BE2C (cell line): Measurements from ENCODE around the gene ARHGAP22.

ENCODE experiments used
- DNase-seq: peaks from one replicate; pipeline ENCODE4 v3.0.0-alpha.2; 2020
- H3K27me3 ChIP-seq: fragments of 250-450 bp; sonication (Bioruptor Pico); 2 replicates; pipeline ENCODE4 v1.5.1; 2020; ENCODE audit warnings: mild to moderate bottlenecking
- H3K36me3 ChIP-seq: fragments of 250-450 bp; sonication (Bioruptor Pico); 2 replicates; pipeline ENCODE4 v1.5.1; 2020; ENCODE audit warnings: mild to moderate bottlenecking
- H3K4me1 ChIP-seq: fragments of 250-450 bp; sonication (Bioruptor Pico); 2 replicates; pipeline ENCODE4 v1.5.1; 2020
- H3K4me3 ChIP-seq: 2 replicates; pipeline ENCODE4 v1.5.1; 2011; ENCODE audit warnings: low read depth, low read length
- H3K9me3 ChIP-seq: fragments of 250-450 bp; sonication (Bioruptor Pico); 2 replicates; pipeline ENCODE4 v1.5.1; 2020
- TF ChIP-seq, protein P1 (sequence below): IDR thresholded peaks from 2 replicates; pipeline ENCODE4 v1.5.1; 2012; ENCODE audit warnings: mild to moderate bottlenecking, low read depth, low read length

Gene ARHGAP22

DNA sequence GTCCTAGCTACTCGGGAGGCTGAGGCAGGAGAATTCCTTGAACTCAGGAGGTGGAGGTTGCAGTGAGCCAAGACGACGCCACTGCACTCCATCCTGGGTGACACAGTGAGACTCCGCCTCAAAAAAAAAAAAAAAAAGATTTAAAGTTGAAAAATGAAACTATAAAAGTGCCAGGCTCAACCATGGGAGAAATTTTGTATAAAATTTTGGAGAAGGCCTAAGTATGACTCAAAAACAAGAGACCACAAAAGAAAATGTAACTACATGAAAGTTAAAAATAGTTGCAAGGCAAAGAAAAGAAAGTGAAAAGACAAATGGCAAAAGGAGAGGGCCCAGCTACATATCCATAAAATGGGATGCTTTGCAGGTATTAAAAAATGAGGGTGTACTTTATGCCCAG is 104.1 kb downstream of the ARHGAP22 start:
- Histone ChIP-seq H3K27me3 (no peaks in the 10 kb centered on the region), H3K4me1 (no peaks in the 10 kb centered on the region; the same call in 1 of the 2 replicates)

DNA sequence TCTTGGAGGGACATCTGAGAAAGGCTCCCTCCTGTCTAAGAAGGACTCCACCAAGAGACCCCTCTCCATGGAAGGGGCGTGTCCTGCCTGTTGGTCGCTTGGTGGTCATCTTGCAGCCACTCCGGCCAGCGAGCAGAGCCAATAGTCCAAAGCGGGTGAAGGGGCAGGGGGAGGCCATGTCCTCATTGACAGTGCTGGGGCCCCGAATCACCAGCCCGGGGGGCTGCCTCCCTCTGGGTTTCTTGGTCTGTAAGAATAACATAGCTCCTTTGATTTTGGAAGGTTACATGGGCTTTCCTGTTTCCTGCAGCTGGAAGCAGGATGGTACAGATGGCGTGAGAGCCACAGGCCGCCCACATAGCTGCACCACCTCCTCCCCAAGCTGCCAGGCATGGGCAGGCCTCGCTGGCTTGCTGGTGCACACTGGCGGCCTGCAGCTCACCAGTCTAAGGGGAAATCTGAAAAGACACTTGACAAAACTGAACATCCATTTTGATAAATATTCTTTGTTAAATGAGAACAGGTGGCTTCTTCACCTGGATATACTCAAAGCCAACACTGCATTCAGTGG is 105.8 kb downstream of the ARHGAP22 start:
- Histone ChIP-seq H3K27me3 (no peaks in the 10 kb centered on the region), H3K36me3 (no peaks in the 10 kb centered on the region), H3K9me3 (no peaks in the 10 kb centered on the region), H3K4me1 (no peaks in the 10 kb centered on the region), H3K4me3 (no peak overlapping the region)
- no peak for DNase-seq
- TF ChIP-seq, protein P1, sequence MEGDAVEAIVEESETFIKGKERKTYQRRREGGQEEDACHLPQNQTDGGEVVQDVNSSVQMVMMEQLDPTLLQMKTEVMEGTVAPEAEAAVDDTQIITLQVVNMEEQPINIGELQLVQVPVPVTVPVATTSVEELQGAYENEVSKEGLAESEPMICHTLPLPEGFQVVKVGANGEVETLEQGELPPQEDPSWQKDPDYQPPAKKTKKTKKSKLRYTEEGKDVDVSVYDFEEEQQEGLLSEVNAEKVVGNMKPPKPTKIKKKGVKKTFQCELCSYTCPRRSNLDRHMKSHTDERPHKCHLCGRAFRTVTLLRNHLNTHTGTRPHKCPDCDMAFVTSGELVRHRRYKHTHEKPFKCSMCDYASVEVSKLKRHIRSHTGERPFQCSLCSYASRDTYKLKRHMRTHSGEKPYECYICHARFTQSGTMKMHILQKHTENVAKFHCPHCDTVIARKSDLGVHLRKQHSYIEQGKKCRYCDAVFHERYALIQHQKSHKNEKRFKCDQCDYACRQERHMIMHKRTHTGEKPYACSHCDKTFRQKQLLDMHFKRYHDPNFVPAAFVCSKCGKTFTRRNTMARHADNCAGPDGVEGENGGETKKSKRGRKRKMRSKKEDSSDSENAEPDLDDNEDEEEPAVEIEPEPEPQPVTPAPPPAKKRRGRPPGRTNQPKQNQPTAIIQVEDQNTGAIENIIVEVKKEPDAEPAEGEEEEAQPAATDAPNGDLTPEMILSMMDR: no peak

More for the DNA sequence above, 104.1 kb downstream of the ARHGAP22 start:
- Histone ChIP-seq H3K36me3 (no peaks in the 10 kb centered on the region), H3K4me3 (no peak overlapping the region), H3K9me3 (no peaks in the 10 kb centered on the region)
- TF ChIP-seq, protein P1: no peak
- DNase-seq: no peak

DNA sequence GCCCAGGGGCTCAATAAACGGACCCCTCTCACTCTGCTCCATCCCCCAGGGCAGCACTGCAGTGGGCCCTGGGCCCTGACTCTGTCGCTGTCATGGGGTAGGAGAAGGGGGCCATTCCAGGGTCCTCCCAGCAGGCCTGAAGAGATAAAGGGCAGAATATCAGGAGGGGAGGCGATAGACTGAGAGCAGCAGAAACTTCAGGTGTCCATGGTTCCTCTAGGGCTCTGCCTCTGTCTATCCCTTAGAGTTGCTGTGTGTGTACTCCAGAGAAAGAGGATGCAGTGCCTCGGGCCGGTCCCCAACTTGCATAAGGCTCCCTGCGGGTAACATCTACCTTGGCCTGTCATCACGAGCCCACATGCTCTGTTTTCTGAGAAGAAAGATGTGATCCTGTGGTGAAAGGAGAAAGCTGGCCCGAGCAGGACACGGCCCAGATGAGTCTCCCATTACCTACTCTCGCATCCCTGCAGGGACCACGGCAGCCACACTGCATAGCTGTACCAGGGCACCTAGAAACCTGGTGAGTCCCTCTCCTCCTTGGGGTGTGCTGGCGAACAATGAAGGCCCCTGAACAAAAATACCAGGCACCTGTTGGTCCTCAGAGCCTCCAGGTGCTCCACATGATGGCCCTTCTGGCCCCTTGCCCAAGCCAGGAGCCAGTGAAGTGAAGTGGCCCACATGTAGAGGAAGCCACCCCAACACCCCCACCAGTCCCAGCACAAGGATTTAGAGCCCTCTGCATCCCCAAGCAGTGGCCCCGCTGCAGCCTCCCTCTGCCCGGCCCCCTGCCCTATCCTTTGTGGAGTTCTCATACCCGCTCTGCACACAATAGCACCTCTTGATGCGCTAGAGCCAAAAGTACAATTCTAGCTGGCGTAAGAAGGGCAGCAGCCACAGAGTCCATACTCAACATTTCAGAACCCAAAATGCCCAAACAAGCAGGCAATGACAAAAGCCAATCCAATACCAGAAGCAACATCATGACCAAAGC is 106.8 kb downstream of the ARHGAP22 start:
- H3K36me3 ChIP-seq: no peaks in the 10 kb centered on the region
- TF ChIP-seq, protein P1: no peak
- no peak for DNase-seq
- H3K4me1 ChIP-seq: peaks cover 3% of the 10 kb centered on the region; the same call in 1 of the 2 replicates
- H3K4me3 ChIP-seq: no peak overlapping the region
- no peaks in the 10 kb centered on the region for H3K9me3 ChIP-seq
- H3K27me3 ChIP-seq: no peaks in the 10 kb centered on the region

DNA sequence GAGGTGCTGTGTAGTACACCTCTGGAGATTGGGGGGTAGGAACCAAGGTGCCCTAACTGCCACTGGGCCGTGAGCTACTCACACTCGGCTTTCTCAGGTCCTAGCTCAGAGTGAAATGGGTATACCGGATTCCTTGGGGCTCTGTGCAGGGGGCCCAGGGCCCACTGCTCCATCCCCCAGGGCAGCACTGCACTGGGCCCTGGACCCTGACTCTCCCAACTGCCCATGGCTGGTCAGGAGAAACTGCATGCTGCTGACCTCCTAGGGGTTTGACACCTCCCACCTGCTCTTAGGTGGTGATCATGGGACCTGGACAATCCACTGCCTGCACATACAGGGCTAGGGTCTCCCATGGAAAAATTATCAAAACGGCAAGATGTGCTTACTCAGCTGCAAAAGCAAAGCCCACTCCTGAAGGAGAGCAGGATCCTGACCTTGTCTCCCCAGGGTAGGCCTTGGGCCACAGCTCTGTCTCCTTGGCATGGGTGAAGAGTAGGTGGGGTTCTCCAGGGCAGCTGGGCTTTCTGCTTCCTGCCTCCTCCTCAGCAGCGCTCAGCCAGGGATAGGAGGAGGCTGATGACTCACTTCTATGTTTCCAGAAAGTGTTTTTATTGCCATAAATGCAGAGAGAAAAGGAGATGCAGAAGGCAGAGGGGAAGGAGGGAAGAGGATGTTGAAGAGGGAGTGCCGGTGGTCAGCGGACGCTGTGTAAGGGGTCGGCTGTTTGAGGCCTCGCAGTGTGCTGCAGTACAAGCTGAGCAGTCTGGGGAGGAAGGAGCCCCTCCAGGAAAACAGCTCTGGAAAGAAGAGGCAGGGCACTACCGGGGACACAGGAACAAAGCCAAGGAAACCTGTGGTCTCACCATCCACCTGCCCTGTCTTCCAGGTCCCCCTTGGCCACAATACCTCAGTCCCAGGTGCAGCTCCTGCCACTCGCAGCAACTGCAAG is 107.8 kb downstream of the ARHGAP22 start:
- no peaks in the 10 kb centered on the region for H3K9me3 ChIP-seq
- H3K4me1 ChIP-seq: peaks cover 3% of the 10 kb centered on the region; the same call in 1 of the 2 replicates
- H3K36me3 ChIP-seq: no peaks in the 10 kb centered on the region
- H3K4me3 ChIP-seq: no peak overlapping the region
- H3K27me3 ChIP-seq: no peaks in the 10 kb centered on the region
- DNase-seq: no peak
- TF ChIP-seq, protein P1: no peak

DNA sequence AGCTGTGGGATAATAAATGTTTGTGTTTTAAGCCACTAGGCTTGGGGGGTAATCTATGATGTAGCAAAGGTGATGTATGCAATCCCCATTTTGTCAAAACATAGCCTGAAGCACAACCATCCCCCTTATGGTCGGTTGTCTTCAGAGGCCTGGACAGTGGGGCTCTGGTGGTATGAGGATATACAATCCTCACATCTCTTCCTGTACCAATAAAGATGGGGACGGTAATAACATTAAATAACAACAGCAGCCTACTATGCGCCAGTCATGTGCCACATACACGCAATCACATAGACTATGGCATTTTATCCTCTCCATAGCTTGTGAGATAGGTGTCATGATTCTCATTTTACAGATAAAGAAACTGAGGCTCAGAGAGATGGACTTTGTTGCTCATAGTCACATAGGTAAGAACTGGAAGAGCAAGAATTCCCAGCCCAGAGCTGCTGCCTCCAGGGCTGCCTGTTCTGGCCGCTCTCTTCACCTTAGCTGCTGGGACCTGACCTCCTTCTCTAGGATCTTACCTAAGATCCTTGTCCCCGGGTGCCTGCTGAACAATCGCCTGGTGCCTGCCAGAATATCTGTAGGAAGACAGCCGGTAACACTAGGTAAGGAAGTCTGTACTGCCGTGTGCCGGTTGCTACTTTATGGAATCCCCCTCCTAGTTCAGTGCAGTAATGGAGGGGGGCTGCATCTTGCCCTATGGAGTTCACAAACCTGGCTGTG is 108.6 kb downstream of the ARHGAP22 start:
- no peak for DNase-seq
- H3K4me3 ChIP-seq: no peak overlapping the region
- H3K4me1 ChIP-seq: peaks cover 3% of the 10 kb centered on the region; the same call in 1 of the 2 replicates
- TF ChIP-seq, protein P1: no peak
- H3K27me3 ChIP-seq: no peaks in the 10 kb centered on the region
- H3K9me3 ChIP-seq: no peaks in the 10 kb centered on the region
- H3K36me3 ChIP-seq: no peaks in the 10 kb centered on the region
